GM18858 (cell line): Measurements from ENCODE around the gene POLD2.
"Not testable (repeated sequence)": the region's sequence is repeated elsewhere in the genome, so short reads cannot be mapped to it uniquely, and the experiment has no call there.

Experiments
- ATAC-seq: cut with Tn5 transposase; IDR thresholded peaks from one replicate; pipeline ENCODE4 v1.9.1; 2021; ENCODE audit not compliant: unreplicated experiment

The POLD2 gene

GRCh38 chr7:44139311-44140010 is 16.1 kb upstream of the POLD2 start:
- ATAC-seq: no peak

GRCh38 chr7:44138698-44139097 is 15.3 kb upstream of the POLD2 start:
- no peak for ATAC-seq

GRCh38 chr7:44136731-44137130 is 13.4 kb upstream of the POLD2 start:
- no peak for ATAC-seq

GRCh38 chr7:44134943-44135628 is 11.7 kb upstream of the POLD2 start:
- no peak for ATAC-seq

GRCh38 chr7:44133295-44133694 is 9.9 kb upstream of the POLD2 start:
- ATAC-seq: no peak

GRCh38 chr7:44132039-44132438 is 8.7 kb upstream of the POLD2 start:
- ATAC-seq: no peak

GRCh38 chr7:44131173-44132029 is 8.1 kb upstream of the POLD2 start:
- no peak for ATAC-seq

- ATAC-seq: no peak
Observed at GRCh38 chr7:44128721-44129582, 5.6 kb upstream of the POLD2 start.

GRCh38 chr7:44127161-44127560 is 3.8 kb upstream of the POLD2 start:
- no peak for ATAC-seq

- not testable (repeated sequence) for ATAC-seq
Observed at GRCh38 chr7:44126574-44126973, 3.2 kb upstream of the POLD2 start.

GRCh38 chr7:44124822-44125202 is 1.5 kb upstream of the POLD2 start:
- no peak for ATAC-seq

GRCh38 chr7:44122529-44122928 is 819 bp downstream of the POLD2 start:
- ATAC-seq: no peak

- ATAC-seq: no peak
Observed at GRCh38 chr7:44121761-44122420, 1.5 kb downstream of the POLD2 start.

- ATAC-seq: no peak
Observed at GRCh38 chr7:44120395-44120794, 3.0 kb downstream of the POLD2 start.

GRCh38 chr7:44119829-44120380 is 3.4 kb downstream of the POLD2 start:
- ATAC-seq: no peak

- no peak for ATAC-seq
Observed at GRCh38 chr7:44117801-44118429, 5.4 kb downstream of the POLD2 start.

GRCh38 chr7:44116789-44117666 is 6.3 kb downstream of the POLD2 start:
- no peak for ATAC-seq

GRCh38 chr7:44116087-44116788 is 7.1 kb downstream of the POLD2 start:
- no peak for ATAC-seq
